ENCODE data around the gene RECK.

- no peak for TF ChIP-seq CTCF (conservative IDR thresholded peaks at IDR 0.05; ENCODE audit: low read depth, low read length)
- TF ChIP-seq EZH2 (IDR thresholded peaks at IDR 0.05; ENCODE audit: low read length, unreplicated experiment) = no peak
These were observed 29.4 kb upstream of the RECK start for GRCh38 chr9:36007316-36007708.

All from PC-3 (cell line).